Medulla oblongata (tissue), 1 donor: ENCODE data around the gene PEX3.

Experiments
- DNase-seq: peaks from one replicate; pipeline ENCODE4 v3.0.0-alpha.2; 2015; ENCODE audit errors: extremely low spot score

The PEX3 gene

GRCh38 chr6:143539106-143539505 lies 88.5 kb downstream of the PEX3 start:
- DNase-seq, result no peak

GRCh38 chr6:143539734-143540133 lies 89.1 kb downstream of the PEX3 start:
- DNase-seq, result no peak

- no peak for DNase-seq
Measured at GRCh38 chr6:143540192-143540591, 89.6 kb downstream of the PEX3 start.
